Measurements from ENCODE around the gene C4orf33. TPM values are rescaled to one million over a fixed set of nuclear protein-coding genes. Genes with fewer than 3 reads are reported as not detected.

The C4orf33 gene
- total and polyA plus RNA-seq, 4 donors: 8.4 to 26.8 (median 12.4) TPM

GRCh38 chr4:129129143-129129542 lies 33.2 kb downstream of the C4orf33 start:
- H3K27ac ChIP-seq (ENCODE audit: low read depth in 1 of 2, low read length in 1 of 2): no peak overlapping the region
- peaks cover 0 to 1% (median 0%) of the 10 kb centered on the region in 4 donors for H3K36me3 ChIP-seq (ENCODE audit: control insufficient read depth in 4 of 4, insufficient read depth in 4 of 4, low read length in 4 of 4)
- WGBS, 2 donors: 87 to 88% methylated on average over 2 of the region's 2 CpGs
- no peak overlapping the region for H3K4me3 ChIP-seq
- no peak overlapping the region for H3K9ac ChIP-seq (ENCODE audit: insufficient read depth in 1 of 2, low read length in 2 of 2)
- no peaks in the 10 kb centered on the region for H3K27me3 ChIP-seq (ENCODE audit: control insufficient read depth in 3 of 3, insufficient read depth in 3 of 3, low read length in 2 of 3)
- DNase-seq: no peak
- TF ChIP-seq CTCF (IDR thresholded peaks at IDR 0.05; ENCODE audit: control extremely low read depth, extremely low read depth): no peak
- H3K9me3 ChIP-seq (ENCODE audit: control insufficient read depth in 4 of 4, insufficient read depth in 3 of 4, low read length in 3 of 4): peaks cover 0 to 11% (median 2%) of the 10 kb centered on the region in 4 donors
- ATAC-seq (ENCODE audit: insufficient read depth, low FRiP score): no peak
- H3K4me1 ChIP-seq (ENCODE audit: control insufficient read depth in 5 of 5, insufficient read depth in 5 of 5, low read length in 5 of 5): no peaks in the 10 kb centered on the region

- H3K9me3 ChIP-seq (ENCODE audit: control insufficient read depth in 4 of 4, insufficient read depth in 3 of 4, low read length in 3 of 4): peaks cover 0 to 11% (median 2%) of the 10 kb centered on the region in 4 donors
- DNase-seq (no peak), ATAC-seq (ENCODE audit: insufficient read depth, low FRiP score) (no peak)
- no peaks in the 10 kb centered on the region for H3K27me3 ChIP-seq (ENCODE audit: control insufficient read depth in 3 of 3, insufficient read depth in 3 of 3, low read length in 2 of 3)
- H3K27ac ChIP-seq (ENCODE audit: low read depth in 1 of 2, low read length in 1 of 2): no peak overlapping the region
- H3K4me1 ChIP-seq (ENCODE audit: control insufficient read depth in 5 of 5, insufficient read depth in 5 of 5, low read length in 5 of 5): no peaks in the 10 kb centered on the region
- no peak for TF ChIP-seq CTCF (IDR thresholded peaks at IDR 0.05; ENCODE audit: control extremely low read depth, extremely low read depth)
- H3K4me3 ChIP-seq: no peak overlapping the region
- peaks cover 0 to 1% (median 0%) of the 10 kb centered on the region in 4 donors for H3K36me3 ChIP-seq (ENCODE audit: control insufficient read depth in 4 of 4, insufficient read depth in 4 of 4, low read length in 4 of 4)
- 89 to 93% methylated on average over 2 of the region's 2 CpGs for WGBS, 2 donors
- H3K9ac ChIP-seq (ENCODE audit: insufficient read depth in 1 of 2, low read length in 2 of 2): no peak overlapping the region
Observed at GRCh38 chr4:129131343-129131742, 35.4 kb downstream of the C4orf33 start.

- DNase-seq (no peak), ATAC-seq (ENCODE audit: insufficient read depth, low FRiP score) (no peak)
- TF ChIP-seq CTCF (IDR thresholded peaks at IDR 0.05; ENCODE audit: control extremely low read depth, extremely low read depth): no peak
- H3K9me3 ChIP-seq (ENCODE audit: control insufficient read depth in 4 of 4, insufficient read depth in 3 of 4, low read length in 3 of 4): peaks cover 0 to 12% (median under 1%) of the 10 kb centered on the region in 4 donors
- no peak overlapping the region for H3K27ac ChIP-seq (ENCODE audit: low read depth in 1 of 2, low read length in 1 of 2)
- no peaks in the 10 kb centered on the region for H3K36me3 ChIP-seq (ENCODE audit: control insufficient read depth in 4 of 4, insufficient read depth in 4 of 4, low read length in 4 of 4)
- H3K4me1 ChIP-seq (ENCODE audit: control insufficient read depth in 5 of 5, insufficient read depth in 5 of 5, low read length in 5 of 5): no peaks in the 10 kb centered on the region
- 82 to 85% methylated on average over 8 of the region's 8 CpGs for WGBS, 2 donors
- H3K4me3 ChIP-seq: no peak overlapping the region
- no peaks in the 10 kb centered on the region for H3K27me3 ChIP-seq (ENCODE audit: control insufficient read depth in 3 of 3, insufficient read depth in 3 of 3, low read length in 2 of 3)
- H3K9ac ChIP-seq (ENCODE audit: insufficient read depth in 1 of 2, low read length in 2 of 2): no peak overlapping the region
Observed at GRCh38 chr4:129136433-129136832, 40.5 kb downstream of the C4orf33 start.
